CD4-positive, alpha-beta T cell treated with Interleukin-6 for 4 hours (primary cell): ENCODE data around the gene CCNC.
A peak's percentile ranks its signal among the peaks of the same experiment; 100 is the strongest.
"Not testable (repeated sequence)": the region's sequence is repeated elsewhere in the genome, so short reads cannot be mapped to it uniquely, and the experiment has no call there.

Experiments
- DNase-seq: peaks from one replicate; pipeline ENCODE4 v3.0.0-alpha.2; 2020; ENCODE audit warnings: mixed read lengths

CCNC gene

GRCh38 chr6:99602520-99603420 is 34.3 kb upstream of the CCNC start:
- no peak for DNase-seq

- not testable (repeated sequence) for DNase-seq
Measured at GRCh38 chr6:99594696-99595095, 26.2 kb upstream of the CCNC start.

- DNase-seq: no peak
Measured at GRCh38 chr6:99592900-99593299, 24.4 kb upstream of the CCNC start.

- DNase-seq: no peak
Measured at GRCh38 chr6:99591673-99592364, 23.4 kb upstream of the CCNC start.

- DNase-seq: no peak
Measured at GRCh38 chr6:99590728-99591672, 22.5 kb upstream of the CCNC start.

GRCh38 chr6:99589907-99590493 is 21.5 kb upstream of the CCNC start:
- no peak for DNase-seq

DNA sequence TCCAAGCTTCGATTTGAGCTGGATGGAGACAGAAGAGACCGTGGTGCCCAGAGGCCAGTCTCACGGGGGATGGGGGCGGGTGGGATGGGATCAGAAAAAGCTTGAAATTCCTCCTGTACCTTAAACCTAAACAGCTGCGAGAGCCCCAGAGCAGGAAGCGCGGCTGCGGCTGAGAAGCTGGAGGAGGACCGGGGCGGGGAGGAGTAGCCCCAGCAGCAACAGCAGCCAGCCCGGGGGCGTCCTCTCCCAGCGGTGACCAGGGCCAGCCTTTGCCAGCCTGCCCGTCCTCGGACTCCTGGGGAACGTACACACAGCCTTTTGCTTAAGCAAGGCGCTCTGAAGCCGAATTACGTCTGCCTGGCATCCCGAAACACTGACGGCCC is 20.8 kb upstream of the CCNC start:
- no peak for DNase-seq

DNA sequence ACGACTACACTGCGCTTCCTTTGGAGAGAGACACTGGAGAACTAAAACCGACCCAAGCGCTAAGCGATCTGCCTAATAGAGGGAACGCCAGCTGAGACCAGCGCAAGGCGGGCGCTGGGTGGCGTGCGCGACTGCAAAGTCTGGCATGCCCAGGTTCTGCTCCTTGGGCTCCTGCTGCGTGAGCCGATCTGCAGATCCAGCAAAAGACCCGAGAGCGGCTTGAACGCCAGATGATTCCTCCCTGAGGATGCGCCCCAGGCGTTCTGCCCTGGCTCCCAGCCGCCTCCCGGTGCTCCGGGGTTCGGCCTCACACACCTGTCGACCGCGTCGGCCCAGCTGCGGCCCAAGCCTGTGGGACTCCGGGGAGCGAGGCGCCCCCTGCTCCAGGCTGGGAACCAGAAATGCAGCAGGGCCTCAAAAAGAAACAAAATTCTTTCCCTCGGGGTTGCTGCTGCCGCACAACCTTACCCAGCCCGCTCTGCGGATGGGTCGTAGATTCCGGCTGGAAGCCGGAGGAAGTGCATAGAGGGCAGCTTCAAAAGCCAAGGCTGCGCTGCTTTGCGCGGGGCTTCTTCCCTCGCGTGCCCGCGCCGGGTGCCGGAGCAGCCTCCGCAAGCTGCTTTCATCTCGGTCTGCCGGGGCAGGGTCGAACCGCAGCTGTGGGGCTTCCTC is 20.3 kb upstream of the CCNC start:
- peak; percentile 71 for DNase-seq

DNA sequence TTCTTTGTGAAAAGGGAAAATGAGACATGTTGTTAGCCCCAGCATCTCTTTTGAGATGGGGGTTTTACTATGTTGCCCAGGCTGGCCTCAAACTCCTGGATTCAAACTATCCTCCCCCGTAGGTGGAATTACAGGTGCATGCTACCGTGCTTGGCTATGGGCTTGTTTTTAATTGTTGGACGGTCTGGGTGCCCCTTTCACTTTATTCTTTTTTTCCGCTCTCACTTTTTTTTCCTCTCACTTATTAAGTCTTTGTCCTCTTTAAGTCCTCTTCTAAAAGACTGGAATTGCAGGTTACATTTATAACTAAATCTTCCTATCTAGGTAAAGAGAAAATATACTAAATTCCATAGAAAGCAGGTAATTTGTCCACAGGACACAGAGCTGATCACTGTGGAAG is 19.3 kb upstream of the CCNC start:
- no peak for DNase-seq

DNA sequence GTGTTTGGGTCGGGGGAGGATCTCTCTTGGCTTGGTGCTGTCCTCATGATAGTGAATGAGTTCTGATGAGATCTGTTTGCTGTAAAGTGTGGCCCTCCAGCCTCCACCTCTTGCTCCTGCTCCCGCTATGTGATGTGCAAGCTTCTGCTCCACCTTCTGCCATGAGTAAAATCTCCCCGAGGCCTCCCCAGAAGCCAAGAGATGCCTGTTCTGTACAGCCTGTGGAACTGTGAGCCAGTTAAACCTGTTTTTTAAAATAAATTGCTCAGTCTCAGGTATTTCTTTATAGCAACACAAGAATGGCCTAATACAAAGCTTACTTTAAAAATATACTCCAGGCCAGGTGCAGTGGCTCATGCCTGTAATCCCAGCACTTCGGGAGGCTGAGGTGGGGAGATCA is 11.3 kb upstream of the CCNC start:
- DNase-seq: no peak

DNA sequence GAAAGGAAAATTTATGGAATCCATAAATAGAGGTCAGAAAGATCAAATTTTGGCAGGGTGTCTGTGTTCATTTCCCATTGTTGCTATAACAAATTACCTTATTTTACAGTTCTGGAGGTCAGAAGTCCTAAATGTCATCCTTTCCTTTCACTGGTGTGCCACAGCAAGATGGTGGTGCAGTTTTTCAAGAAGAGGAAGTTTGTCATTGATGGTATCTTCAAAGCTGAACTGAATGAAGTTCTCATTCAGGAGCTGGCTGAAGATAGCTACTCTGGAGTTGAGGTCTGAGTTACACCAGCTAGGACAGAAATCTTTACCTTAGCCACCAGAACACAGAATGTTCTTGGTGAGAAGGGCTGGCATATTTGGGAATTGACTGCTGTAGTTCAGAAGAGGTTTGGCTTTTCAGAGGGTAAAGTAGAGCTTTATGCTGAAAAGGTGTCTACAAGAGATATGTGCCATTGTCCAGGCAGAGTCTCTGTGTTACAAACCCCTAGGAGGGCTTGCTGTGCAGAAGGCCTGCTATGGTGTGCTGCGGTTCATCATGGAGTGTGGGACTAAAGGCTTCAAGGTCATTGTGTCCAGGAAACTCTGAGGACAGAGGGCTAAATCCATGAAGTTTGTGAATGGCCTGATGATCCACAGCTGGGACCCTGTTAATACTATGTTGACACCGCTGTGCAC is 7.2 kb upstream of the CCNC start:
- DNase-seq: no peak

DNA sequence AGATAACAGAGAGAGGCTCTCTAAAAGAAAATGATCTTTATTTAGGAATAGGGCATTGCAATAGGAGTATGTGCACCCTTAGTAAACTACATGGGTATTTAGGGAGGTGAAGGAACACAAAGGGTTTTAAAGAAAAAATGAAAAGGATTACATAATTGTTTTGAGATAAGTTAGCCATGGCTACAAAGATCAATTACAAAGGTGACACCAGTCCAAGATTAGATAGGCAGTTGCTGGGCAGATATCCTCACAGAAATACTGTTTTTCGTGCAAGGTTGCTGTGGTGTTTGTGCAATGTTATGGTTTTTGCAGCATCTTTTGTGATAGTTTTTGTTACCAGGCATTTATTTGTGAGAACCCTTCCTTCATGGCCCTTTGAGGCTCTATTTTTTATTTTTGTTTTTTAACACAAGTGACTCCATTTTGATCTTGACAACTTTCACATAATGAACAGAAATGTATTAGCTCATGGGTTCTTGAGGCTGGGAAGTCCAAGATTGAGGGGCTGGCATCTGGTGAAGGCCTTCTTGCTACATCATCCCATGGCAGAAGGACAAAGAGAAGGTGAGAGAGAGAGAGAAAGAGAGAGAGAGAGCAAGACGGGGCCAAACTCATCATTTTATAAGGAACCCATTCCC is 5.6 kb upstream of the CCNC start:
- DNase-seq: no peak

- DNase-seq: no peak
Measured at GRCh38 chr6:99563056-99563723, 5.3 kb downstream of the CCNC start.

DNA sequence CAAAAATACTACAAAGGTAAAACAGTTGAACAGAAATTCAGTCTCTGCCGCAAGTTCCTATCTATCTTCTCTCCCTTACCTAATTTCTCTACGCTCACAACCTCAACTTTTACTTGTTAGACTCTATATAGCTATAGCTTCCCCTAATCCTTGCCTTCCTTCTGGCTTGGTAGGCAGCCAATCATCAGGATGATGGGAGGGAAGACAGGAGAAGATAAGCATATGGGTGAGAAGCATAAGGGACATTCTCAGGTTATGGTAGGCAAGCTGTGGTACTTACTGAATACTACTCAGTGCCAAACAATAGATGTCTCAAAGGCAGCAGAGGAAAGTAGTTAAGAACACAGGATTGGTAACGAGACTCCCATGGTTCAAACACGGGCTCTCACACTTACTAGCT is 7.8 kb downstream of the CCNC start:
- no peak for DNase-seq

- no peak for DNase-seq
Measured at GRCh38 chr6:99559057-99559456, 9.4 kb downstream of the CCNC start.

DNA sequence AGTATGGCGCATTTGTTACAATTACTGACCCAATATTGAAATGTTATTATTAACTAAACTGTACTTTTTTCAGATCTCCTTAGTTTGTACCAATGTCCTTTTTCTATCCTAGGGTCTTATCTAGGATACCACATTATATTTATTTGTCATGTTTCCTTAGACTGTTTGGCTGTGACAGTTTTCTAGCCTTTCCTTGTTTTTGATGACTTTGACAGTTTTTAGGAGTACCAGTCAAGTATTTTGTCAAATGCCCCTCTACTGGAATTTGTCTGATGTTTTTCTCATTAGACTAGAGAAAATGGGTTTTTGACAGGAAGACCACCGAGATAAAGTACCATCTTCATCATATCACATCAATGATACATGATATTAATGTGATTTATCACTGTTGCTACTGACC is 14.6 kb downstream of the CCNC start:
- DNase-seq: no peak

GRCh38 chr6:99550046-99550748 is 18.3 kb downstream of the CCNC start:
- DNase-seq: no peak

DNA sequence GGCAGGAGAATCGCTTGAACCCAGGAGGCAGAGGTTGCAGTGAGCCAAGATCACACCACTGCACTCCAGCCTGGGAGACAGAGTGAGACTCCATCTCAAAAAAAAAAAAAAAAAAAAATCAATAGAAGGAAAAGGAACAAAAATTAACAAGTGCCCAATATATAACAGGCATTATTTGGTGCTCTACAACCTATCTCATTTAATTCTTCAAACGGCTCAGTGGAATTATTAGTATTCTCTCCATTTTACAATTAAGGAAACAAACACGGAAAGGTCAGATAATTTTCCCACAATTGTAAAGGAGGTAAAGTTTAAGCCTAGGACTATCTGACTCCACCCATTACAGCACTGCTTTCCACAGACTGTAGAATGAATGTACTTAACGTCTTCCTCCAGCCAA is 19.8 kb downstream of the CCNC start:
- no peak for DNase-seq

- no peak for DNase-seq
Measured at GRCh38 chr6:99547526-99547925, 20.9 kb downstream of the CCNC start.

- no peak for DNase-seq
Measured at GRCh38 chr6:99545442-99545841, 23.0 kb downstream of the CCNC start.
